ENCODE measurements around the gene GHRL.

Gene GHRL

DNA sequence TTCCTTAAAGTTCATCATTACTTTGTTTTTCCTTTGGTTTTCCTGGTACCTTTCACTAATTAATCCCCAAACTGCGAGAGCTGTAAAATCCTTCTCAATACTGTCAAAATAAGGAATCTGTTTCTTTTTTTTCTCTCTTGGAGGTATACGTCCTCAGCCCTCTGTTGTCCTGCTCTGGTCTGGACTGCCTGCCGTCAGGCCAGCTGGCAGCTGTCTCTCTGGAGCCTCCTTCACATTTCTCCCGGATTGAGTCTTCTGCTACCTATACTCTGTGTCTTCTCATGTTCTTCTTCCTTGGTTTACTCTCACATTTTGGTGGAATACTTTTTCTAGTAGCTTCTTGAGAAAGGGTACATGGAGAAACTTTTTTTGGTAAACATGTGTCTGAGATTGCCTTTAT, 30.7 kb downstream of the GHRL start:
- no peak for DNase-seq
- Histone ChIP-seq H3K4me3 (ENCODE audit: low read depth, low read length) (no peak overlapping the region), H3K36me3 (replicated peaks) (peaks cover 24% of the 10 kb centered on the region), H3K27ac (no peak overlapping the region), H3K27me3 (replicated peaks) (no peaks in the 10 kb centered on the region)
- TF ChIP-seq, protein P1, sequence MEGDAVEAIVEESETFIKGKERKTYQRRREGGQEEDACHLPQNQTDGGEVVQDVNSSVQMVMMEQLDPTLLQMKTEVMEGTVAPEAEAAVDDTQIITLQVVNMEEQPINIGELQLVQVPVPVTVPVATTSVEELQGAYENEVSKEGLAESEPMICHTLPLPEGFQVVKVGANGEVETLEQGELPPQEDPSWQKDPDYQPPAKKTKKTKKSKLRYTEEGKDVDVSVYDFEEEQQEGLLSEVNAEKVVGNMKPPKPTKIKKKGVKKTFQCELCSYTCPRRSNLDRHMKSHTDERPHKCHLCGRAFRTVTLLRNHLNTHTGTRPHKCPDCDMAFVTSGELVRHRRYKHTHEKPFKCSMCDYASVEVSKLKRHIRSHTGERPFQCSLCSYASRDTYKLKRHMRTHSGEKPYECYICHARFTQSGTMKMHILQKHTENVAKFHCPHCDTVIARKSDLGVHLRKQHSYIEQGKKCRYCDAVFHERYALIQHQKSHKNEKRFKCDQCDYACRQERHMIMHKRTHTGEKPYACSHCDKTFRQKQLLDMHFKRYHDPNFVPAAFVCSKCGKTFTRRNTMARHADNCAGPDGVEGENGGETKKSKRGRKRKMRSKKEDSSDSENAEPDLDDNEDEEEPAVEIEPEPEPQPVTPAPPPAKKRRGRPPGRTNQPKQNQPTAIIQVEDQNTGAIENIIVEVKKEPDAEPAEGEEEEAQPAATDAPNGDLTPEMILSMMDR (IDR thresholded peaks at IDR 0.05; ENCODE audit: low read depth, low read length, missing control alignments), result no peak
- in situ Hi-C loops (cut with HindIII; ENCODE audit: low pct_ligation_motif_present, low sequenced_read_pairs), result no loop called here

GRCh38 chr3:10260211-10260701, 32.5 kb downstream of the GHRL start:
- Histone ChIP-seq H3K4me3 (ENCODE audit: low read depth, low read length) (no peak overlapping the region), H3K27ac (no peak overlapping the region), H3K27me3 (replicated peaks) (no peaks in the 10 kb centered on the region), H3K36me3 (replicated peaks) (peaks cover 27% of the 10 kb centered on the region)
- TF ChIP-seq, protein P1 (IDR thresholded peaks at IDR 0.05; ENCODE audit: low read depth, low read length, missing control alignments), result no peak
- no peak for DNase-seq
- in situ Hi-C loops (cut with HindIII; ENCODE audit: low pct_ligation_motif_present, low sequenced_read_pairs), result no loop called here

DNA sequence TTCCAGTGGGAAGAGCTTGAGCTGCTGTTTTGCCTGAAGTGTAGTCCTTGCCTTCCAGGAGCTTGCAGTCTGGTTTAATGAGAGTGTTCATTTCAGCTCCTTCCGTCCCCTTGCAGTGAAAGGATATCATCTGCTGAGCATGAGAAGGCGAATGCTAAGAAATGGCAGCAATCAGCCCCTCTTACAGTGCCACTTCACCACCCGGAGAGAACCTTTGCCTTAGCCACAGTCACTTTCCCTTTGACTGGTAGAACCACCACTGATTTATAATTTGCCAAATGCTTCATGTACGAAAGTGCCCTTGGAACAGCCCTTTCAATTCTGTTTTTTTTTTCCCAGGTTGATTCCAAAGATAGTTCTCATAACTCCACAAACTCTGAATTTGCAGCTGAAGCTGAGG, 32.9 kb downstream of the GHRL start:
- peaks cover 27% of the 10 kb centered on the region for H3K36me3 ChIP-seq (replicated peaks)
- H3K27ac ChIP-seq, result no peak overlapping the region
- TF ChIP-seq, protein P1 (IDR thresholded peaks at IDR 0.05; ENCODE audit: low read depth, low read length, missing control alignments), result no peak
- no peak for DNase-seq
- no peak overlapping the region for H3K4me3 ChIP-seq (ENCODE audit: low read depth, low read length)
- in situ Hi-C loops (cut with HindIII; ENCODE audit: low pct_ligation_motif_present, low sequenced_read_pairs), result no loop called here
- H3K27me3 ChIP-seq (replicated peaks), result no peaks in the 10 kb centered on the region

DNA sequence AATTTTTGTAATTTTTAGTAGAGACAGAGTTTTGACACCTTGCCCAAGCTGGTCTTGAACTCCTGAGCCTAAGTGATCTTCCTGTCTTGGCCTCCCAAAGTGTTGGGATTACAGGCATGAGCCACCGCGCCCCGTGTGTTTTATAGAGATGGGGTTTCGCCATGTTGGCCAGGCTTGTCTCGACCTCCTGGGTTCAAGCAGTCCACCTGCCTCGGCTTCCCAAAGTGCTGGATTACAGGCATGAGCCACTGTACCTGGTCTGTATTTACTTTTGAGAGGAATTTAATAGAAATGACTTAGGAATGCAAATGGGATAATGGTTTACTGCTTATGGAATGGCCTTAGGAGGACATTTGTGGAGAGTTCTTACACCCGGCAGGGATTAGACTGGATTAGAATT, 33.7 kb downstream of the GHRL start:
- TF ChIP-seq, protein P1 (IDR thresholded peaks at IDR 0.05; ENCODE audit: low read depth, low read length, missing control alignments), result no peak
- Histone ChIP-seq H3K27ac (no peak overlapping the region), H3K4me3 (ENCODE audit: low read depth, low read length) (no peak overlapping the region), H3K27me3 (replicated peaks) (no peaks in the 10 kb centered on the region), H3K36me3 (replicated peaks) (peaks cover 32% of the 10 kb centered on the region)
- no peak for DNase-seq
- in situ Hi-C loops (cut with HindIII; ENCODE audit: low pct_ligation_motif_present, low sequenced_read_pairs), result no loop called here

GRCh38 chr3:10255835-10256234, 36.9 kb downstream of the GHRL start:
- no peak overlapping the region for H3K4me3 ChIP-seq (ENCODE audit: low read depth, low read length)
- H3K27ac ChIP-seq, result no peak overlapping the region
- H3K27me3 ChIP-seq (replicated peaks), result no peaks in the 10 kb centered on the region
- in situ Hi-C loops (cut with HindIII; ENCODE audit: low pct_ligation_motif_present, low sequenced_read_pairs), result no loop called here
- DNase-seq, result no peak
- peaks cover 35% of the 10 kb centered on the region for H3K36me3 ChIP-seq (replicated peaks)
- TF ChIP-seq, protein P1 (IDR thresholded peaks at IDR 0.05; ENCODE audit: low read depth, low read length, missing control alignments), result no peak

DNA sequence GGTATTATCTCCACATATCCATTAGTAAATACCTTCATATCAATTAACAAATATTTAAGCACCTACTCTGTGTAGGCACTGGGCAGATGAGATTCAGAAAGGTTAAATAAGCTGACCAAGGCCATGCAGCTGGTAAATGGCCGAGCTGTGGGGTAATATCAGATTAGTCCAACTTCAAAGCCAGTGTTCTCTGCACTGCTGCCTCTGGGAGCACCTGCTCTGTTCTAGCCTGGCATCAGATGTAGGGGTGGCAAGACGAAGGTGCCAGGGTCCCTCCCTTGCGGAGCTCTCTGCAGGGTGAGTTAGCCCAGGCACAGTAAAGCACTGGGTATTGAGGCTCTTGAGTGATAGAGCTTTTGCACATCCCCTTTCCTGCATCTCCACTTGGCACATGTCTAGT, 39.0 kb downstream of the GHRL start:
- no peak for DNase-seq
- TF ChIP-seq, protein P1 (IDR thresholded peaks at IDR 0.05; ENCODE audit: low read depth, low read length, missing control alignments), result no peak
- in situ Hi-C loops (cut with HindIII; ENCODE audit: low pct_ligation_motif_present, low sequenced_read_pairs), result no loop called here
- Histone ChIP-seq H3K36me3 (replicated peaks) (peaks cover 23% of the 10 kb centered on the region), H3K27me3 (replicated peaks) (no peaks in the 10 kb centered on the region), H3K4me3 (ENCODE audit: low read depth, low read length) (no peak overlapping the region), H3K27ac (no peak overlapping the region)

All from brain microvascular endothelial cell (primary cell).